Kidney epithelial cell (primary cell): Measurements from ENCODE around the gene SPAAR. TPM values are rescaled to one million over a fixed set of nuclear protein-coding genes. Genes with fewer than 3 reads are reported as not detected.
"Not testable (repeated sequence)": the region's sequence is repeated elsewhere in the genome, so short reads cannot be mapped to it uniquely, and the experiment has no call there.

Experiments
- DNase-seq: peaks from one replicate; pipeline ENCODE4 v3.0.0-alpha.2; 2010; ENCODE audit warnings: low read depth
- H3K27me3 ChIP-seq: 2 replicates; pipeline ENCODE4 v1.6.0; 2011; ENCODE audit warnings: low read length; ENCODE audit not compliant: control insufficient read depth, insufficient read depth
- H3K36me3 ChIP-seq: 2 replicates; pipeline ENCODE4 v1.5.1; 2011; ENCODE audit warnings: low read length; ENCODE audit not compliant: control insufficient read depth, insufficient read depth
- H3K4me3 ChIP-seq: 2 replicates; pipeline ENCODE4 v1.5.1; 2011; ENCODE audit warnings: low read depth, mild to moderate bottlenecking, control low read depth, low read length
- CTCF ChIP-seq: IDR thresholded peaks from 2 replicates; pipeline ENCODE4 v1.5.1; 2011; ENCODE audit warnings: mild to moderate bottlenecking, moderate library complexity, low read length, control low read depth, inconsistent platforms; ENCODE audit not compliant: insufficient read depth, poor library complexity, severe bottlenecking
- total RNA-seq: library from RNA; depleted of rRNA; stranded (reverse); fragments of >200 nt; gene quantifications from 2 replicates; pipeline ENCODE4 v1.2.3, GENCODE V29; 2015

SPAAR gene
- total RNA-seq, 1 donor from 2014 or later: not detected

DNA sequence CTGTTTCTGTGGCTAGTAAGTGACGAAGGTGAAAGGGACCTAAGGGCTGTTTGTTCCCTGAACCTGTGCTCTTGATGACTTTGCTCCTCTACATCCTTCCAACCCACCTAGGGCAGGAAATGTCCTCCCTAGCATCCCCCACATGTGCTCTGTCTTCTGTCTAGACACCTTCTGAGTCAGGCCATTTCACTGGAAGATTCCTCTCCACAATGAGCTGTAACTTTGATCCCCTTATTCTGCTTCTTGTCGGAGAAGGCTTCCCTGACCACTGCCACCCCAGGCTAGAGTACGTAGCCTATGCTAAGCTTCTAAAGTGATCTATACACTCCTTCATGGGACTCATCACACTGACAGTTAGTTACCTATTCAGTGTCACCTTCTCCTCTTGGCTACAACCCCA is 21.7 kb downstream of the SPAAR start:
- H3K4me3 ChIP-seq: no peak overlapping the region
- no peak for TF ChIP-seq CTCF
- H3K36me3 ChIP-seq: no peaks in the 10 kb centered on the region
- no peaks in the 10 kb centered on the region for H3K27me3 ChIP-seq
- DNase-seq: no peak

DNA sequence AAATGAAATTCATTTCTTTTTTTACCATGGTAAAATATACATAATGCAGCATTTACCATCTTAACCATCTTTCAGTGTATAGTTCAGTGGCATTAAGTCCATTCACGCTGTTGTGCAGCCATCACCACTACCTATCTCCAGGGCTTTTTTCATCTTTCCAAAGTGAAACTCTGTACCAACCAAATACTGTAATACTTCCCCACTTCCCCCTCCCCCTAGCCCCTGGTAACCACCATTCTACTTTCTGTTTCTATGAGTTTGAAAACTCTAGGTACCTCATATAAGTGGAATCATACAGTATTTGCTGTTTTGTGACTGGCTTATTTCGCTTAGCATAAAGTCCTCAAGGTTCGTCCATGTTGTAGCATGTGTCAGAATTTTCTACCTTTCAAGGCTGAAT is 23.4 kb downstream of the SPAAR start:
- DNase-seq: no peak
- TF ChIP-seq CTCF: no peak
- H3K36me3 ChIP-seq: no peaks in the 10 kb centered on the region
- H3K27me3 ChIP-seq: no peaks in the 10 kb centered on the region
- no peak overlapping the region for H3K4me3 ChIP-seq

DNA sequence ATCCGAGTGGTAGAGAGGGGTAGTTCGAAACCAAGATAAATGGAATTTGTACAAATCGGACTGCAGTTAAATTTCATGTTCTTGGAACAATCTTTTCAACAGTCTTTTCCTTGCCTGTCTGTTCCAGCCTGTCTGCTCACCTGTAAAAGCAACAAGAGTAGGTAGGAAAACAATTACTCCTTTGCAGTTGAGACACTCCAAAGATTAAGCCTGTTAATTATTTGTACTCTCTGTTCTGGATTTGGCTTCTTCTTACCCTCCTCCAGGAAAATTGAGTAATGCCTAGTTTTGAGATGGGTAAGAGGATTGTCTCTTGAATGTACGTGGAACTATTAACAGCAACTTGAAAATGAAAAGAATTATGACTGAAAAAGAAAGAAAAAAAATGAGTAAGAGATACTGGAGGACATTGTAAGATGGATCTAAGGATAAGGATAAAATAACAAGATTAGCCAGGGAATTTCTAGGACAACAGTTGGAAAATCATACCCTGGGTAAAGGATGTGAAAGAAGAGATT is 24.3 kb downstream of the SPAAR start:
- H3K4me3 ChIP-seq: no peak overlapping the region
- no peaks in the 10 kb centered on the region for H3K27me3 ChIP-seq
- TF ChIP-seq CTCF: no peak
- no peaks in the 10 kb centered on the region for H3K36me3 ChIP-seq
- DNase-seq: no peak

DNA sequence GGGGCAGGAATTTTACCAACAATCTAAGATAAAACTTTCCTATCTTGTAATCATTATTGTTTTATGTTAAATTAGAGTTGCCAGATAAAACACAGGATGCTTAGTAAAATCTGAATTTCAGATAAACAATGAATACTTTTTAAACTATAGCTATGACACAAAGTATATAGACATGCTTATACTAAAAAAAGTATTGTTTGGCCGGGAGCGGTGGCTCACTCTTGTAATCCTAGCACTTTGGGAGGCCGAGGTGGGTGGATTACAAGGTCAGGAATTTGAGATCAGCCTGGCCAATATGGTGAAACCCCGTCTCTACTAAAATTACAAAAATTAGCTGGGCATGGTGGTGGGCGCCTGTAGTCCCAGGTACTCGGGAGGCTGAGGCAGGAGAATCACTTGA is 24.8 kb downstream of the SPAAR start:
- not testable (repeated sequence) for H3K36me3 ChIP-seq, H3K27me3 ChIP-seq, H3K4me3 ChIP-seq, DNase-seq

GRCh38 chr9:35935261-35935660 is 26.0 kb downstream of the SPAAR start:
- no peak for DNase-seq
- Histone ChIP-seq H3K27me3 (no peaks in the 10 kb centered on the region), H3K36me3 (no peaks in the 10 kb centered on the region), H3K4me3 (no peak overlapping the region)
- TF ChIP-seq CTCF: no peak

DNA sequence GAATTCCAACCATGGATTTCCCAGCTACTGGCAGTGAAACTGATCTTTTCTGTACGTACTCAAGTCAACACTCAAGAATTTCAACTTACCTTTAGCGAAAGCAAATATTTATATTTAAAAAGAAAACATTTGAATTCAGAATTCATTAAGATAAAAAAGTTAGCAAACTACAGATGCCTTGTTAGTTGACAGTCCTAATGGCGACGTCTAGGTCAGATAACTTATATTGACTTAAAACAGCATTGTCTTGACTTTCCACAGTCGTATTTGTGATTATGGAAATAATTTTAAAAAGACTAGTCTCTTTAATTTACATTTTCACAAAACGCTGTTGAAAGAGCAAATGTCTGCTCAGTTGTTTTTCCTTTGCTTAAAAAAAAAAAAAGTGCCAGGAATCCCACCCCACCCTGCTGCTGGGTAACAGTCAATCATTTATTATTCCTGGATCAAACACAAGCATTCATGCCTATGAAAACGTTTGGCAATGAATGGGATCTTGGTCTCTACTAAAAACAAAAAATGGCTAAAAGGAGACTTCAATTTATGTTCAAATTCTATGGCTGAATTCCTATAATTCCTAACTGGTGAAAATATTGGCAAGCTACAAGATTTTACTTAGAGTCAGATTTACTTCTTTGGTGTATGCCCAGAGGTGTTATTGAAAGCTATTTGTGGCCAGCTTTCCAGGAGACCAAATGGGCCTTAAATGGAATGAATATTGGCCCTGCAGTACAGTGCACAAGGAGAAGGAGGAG is 26.6 kb downstream of the SPAAR start:
- H3K4me3 ChIP-seq: no peak overlapping the region
- no peak for DNase-seq
- TF ChIP-seq CTCF: no peak

More for the DNA sequence above, 26.6 kb downstream of the SPAAR start:
- no peaks in the 10 kb centered on the region for H3K27me3 ChIP-seq
- H3K36me3 ChIP-seq: no peaks in the 10 kb centered on the region
